GM23248 (cell line): ENCODE results near the gene TBX2. TPM values are rescaled to one million over a fixed set of nuclear protein-coding genes. Genes with fewer than 3 reads are reported as not detected.

ENCODE experiments used
- DNase-seq: peaks from one replicate; pipeline ENCODE4 v3.0.0-alpha.2; 2015
- H2AFZ ChIP-seq: fragments of 200-600 bp; sonication (generic); 2 replicates; pipeline ENCODE4 v1.6.1; 2016; ENCODE audit warnings: antibody characterized with exemption
- H3F3A ChIP-seq: fragments of 200-600 bp; sonication (generic); 2 replicates; pipeline ENCODE4 v1.6.1; 2016; ENCODE audit warnings: mild to moderate bottlenecking, antibody characterized with exemption, mixed run types; ENCODE audit not compliant: insufficient read depth
- H3K27ac ChIP-seq: fragments of 200-600 bp; sonication (generic); 2 replicates; pipeline ENCODE4 v1.5.1; 2016; ENCODE audit warnings: mild to moderate bottlenecking
- H3K27me3 ChIP-seq: fragments of 200-600 bp; sonication (generic); replicated peaks from 2 replicates; pipeline ENCODE4 v1.6.1; 2016; ENCODE audit warnings: mild to moderate bottlenecking; ENCODE audit not compliant: insufficient read depth
- H3K36me3 ChIP-seq: fragments of 200-600 bp; sonication (generic); 2 replicates; pipeline ENCODE4 v1.6.1; 2016; ENCODE audit warnings: low read depth, mild to moderate bottlenecking
- H3K4me1 ChIP-seq: fragments of 200-600 bp; sonication (generic); 2 replicates; pipeline ENCODE4 v1.6.1; 2016; ENCODE audit warnings: mild to moderate bottlenecking; ENCODE audit not compliant: insufficient read depth
- H3K4me2 ChIP-seq: fragments of 200-600 bp; sonication (generic); one replicate; pipeline ENCODE4 v1.6.1; 2016; ENCODE audit warnings: mild to moderate bottlenecking; ENCODE audit not compliant: unreplicated experiment
- H3K4me3 ChIP-seq: fragments of 200-600 bp; sonication (generic); 2 replicates; pipeline ENCODE4 v1.5.1; 2016; ENCODE audit warnings: mild to moderate bottlenecking
- H3K79me2 ChIP-seq: fragments of 200-600 bp; sonication (generic); 2 replicates; pipeline ENCODE4 v1.6.1; 2016; ENCODE audit warnings: mild to moderate bottlenecking; ENCODE audit not compliant: insufficient read depth
- H3K9ac ChIP-seq: fragments of 200-600 bp; sonication (generic); 2 replicates; pipeline ENCODE4 v1.6.1; 2016; ENCODE audit warnings: mild to moderate bottlenecking
- H3K9me2 ChIP-seq: fragments of 200-600 bp; sonication (generic); 2 replicates; pipeline ENCODE4 v1.6.1; 2016; ENCODE audit warnings: mixed run types, mild to moderate bottlenecking, moderate library complexity; ENCODE audit not compliant: insufficient read depth
- H3K9me3 ChIP-seq: fragments of 200-600 bp; sonication (generic); one replicate; pipeline ENCODE4 v1.6.1; 2017; ENCODE audit warnings: low read depth
- H4K20me1 ChIP-seq: fragments of 200-600 bp; sonication (generic); 2 replicates; pipeline ENCODE4 v1.6.0; 2016; ENCODE audit not compliant: insufficient read depth
- EZH2 ChIP-seq: fragments of 200-600 bp; sonication (generic); IDR thresholded peaks from 2 replicates; pipeline ENCODE4 v1.6.1; 2018; ENCODE audit warnings: antibody characterized with exemption, mild to moderate bottlenecking; ENCODE audit not compliant: insufficient read depth, poor library complexity, severe bottlenecking
- EZH2phosphoT487 ChIP-seq: fragments of 200-600 bp; sonication (generic); IDR thresholded peaks from 2 replicates; pipeline ENCODE4 v1.6.1; 2018; ENCODE audit warnings: antibody characterized with exemption, moderate library complexity, mild to moderate bottlenecking, low read depth; ENCODE audit not compliant: insufficient read depth
- WGBS, 2 experiments: methylation state at CpG; one replicate each; pipeline ENCODE4 v1.1.6; 2015 to 2017; ENCODE audit warnings: low lambda C conversion rate in 2 of 2, low coverage in 1 of 2; ENCODE audit errors: missing lambda C conversion rate in 2 of 2; 5-methylcytosine and 5-hydroxymethylcytosine counted together
- in situ Hi-C: fragments of 300-500 bp; cut with MboI; formaldehyde crosslinking; loops from 2 replicates; pipeline ENCODE4 v1.15.0; 2020
- polyA plus RNA-seq: library from polyadenylated mRNA; unstranded; fragments of >200 nt; fragmentation: Nextera tagmentation; extraction: Ambion mirVana; gene quantifications from 2 replicates; pipeline ENCODE4 v1.2.1, GENCODE V29; 2016
- total RNA-seq: library from RNA; depleted of rRNA; stranded (reverse); fragments of >200 nt; shearing (Covaris generic); gene quantifications from 2 replicates; pipeline ENCODE4 v1.2.3, GENCODE V29; 2014

Gene TBX2
- total and polyA plus RNA-seq, 2 experiments from 2014 or later, result 1.7 to 11.1 TPM

GRCh38 chr17:61395409-61395982 lies 4.1 kb upstream of the TBX2 start:
- Histone ChIP-seq H4K20me1 (no peaks in the 10 kb centered on the region), H3K79me2 (peaks cover 16% of the 10 kb centered on the region), H3K9ac (no peak overlapping the region), H3F3A (no peaks in the 10 kb centered on the region), H2AFZ (no peak overlapping the region), H3K4me3 (no peak overlapping the region), H3K4me2 (no peak overlapping the region), H3K27me3 (no peaks in the 10 kb centered on the region), H3K4me1 (no peaks in the 10 kb centered on the region), H3K36me3 (no peaks in the 10 kb centered on the region), H3K9me3 (no peaks in the 10 kb centered on the region), H3K27ac (no peak overlapping the region), H3K9me2 (no peaks in the 10 kb centered on the region)
- no peak for DNase-seq
- in situ Hi-C loops, result loop anchor here (10.0 to 25.0 kb wide), 2 partner anchors 381 to 683 kb away; no protein-coding TSS in a partner anchor
- WGBS, 2 experiments, result 75 to 83% methylated on average over 28 to 37 of the region's 38 CpGs
- TF ChIP-seq EZH2 (no peak), EZH2phosphoT487 (no peak)

DNA sequence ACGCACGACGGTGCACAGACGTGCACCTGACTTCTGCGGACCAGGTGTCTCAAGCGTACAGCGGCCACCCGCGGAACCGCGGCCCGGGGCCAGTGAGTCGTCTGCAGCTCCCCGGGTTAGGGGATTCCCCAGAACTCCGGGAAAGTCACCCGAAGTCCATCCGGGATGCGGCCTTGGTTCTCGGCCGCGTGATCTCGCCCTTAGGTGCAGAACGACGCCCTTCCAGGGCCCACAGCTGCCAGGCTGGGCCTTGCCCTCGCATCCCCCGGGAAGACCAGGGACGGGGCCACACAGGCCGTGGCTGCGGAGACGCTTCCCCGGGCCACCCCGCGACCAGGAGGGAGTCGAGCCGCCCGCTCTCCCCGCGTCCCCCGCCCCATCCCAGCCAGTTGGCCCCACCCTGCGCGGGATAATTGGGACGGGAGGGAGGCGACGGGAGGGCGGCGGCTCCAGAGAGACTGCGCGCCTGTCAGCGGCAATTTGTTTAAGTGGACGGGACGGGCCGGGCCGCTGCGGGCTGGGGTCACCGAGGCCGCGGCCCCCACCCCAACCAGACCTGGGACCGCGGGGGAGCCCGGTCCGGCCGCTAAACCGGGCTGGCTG lies 3.6 kb upstream of the TBX2 start:
- peak overlapping the region; percentile 83 for H3K4me2 ChIP-seq
- no peaks in the 10 kb centered on the region for H3F3A ChIP-seq
- 22 to 35% methylated on average over 28 to 49 of the region's 63 CpGs for WGBS, 2 experiments
- peak overlapping the region; percentile 80; the same call in 1 of the 2 replicates for H2AFZ ChIP-seq
- H4K20me1 ChIP-seq, result no peaks in the 10 kb centered on the region
- no peak overlapping the region for H3K9ac ChIP-seq
- in situ Hi-C loops, result loop anchor here (10.0 to 25.0 kb wide), 2 partner anchors 381 to 684 kb away; no protein-coding TSS in a partner anchor
- no peaks in the 10 kb centered on the region for H3K9me2 ChIP-seq
- H3K9me3 ChIP-seq, result no peaks in the 10 kb centered on the region
- H3K79me2 ChIP-seq, result peaks cover 22% of the 10 kb centered on the region
- H3K4me1 ChIP-seq, result 0 out of 2 replicates have a peak, but pooled peaks cover under 1% of the 10 kb centered on the region
- H3K4me3 ChIP-seq, result no peak overlapping the region
- DNase-seq, result peak; percentile 22
- no peak overlapping the region for H3K27ac ChIP-seq
- H3K27me3 ChIP-seq, result no peaks in the 10 kb centered on the region
- no peak for TF ChIP-seq EZH2phosphoT487
- no peak for TF ChIP-seq EZH2
- no peaks in the 10 kb centered on the region for H3K36me3 ChIP-seq

GRCh38 chr17:61396586-61397085 lies 3.0 kb upstream of the TBX2 start:
- peak overlapping the region; percentile 80 for H2AFZ ChIP-seq
- 0 out of 2 replicates have a peak, but pooled peaks cover 6% of the 10 kb centered on the region for H3K4me1 ChIP-seq
- peaks cover 28% of the 10 kb centered on the region for H3K79me2 ChIP-seq
- H4K20me1 ChIP-seq, result no peaks in the 10 kb centered on the region
- H3K27ac ChIP-seq, result no peak overlapping the region
- no peaks in the 10 kb centered on the region for H3F3A ChIP-seq
- peak; percentile 36 for DNase-seq
- no peak for TF ChIP-seq EZH2phosphoT487
- no peak for TF ChIP-seq EZH2
- H3K4me2 ChIP-seq, result peak overlapping the region; percentile 83
- H3K36me3 ChIP-seq, result no peaks in the 10 kb centered on the region
- peak overlapping the region; percentile 92 for H3K4me3 ChIP-seq
- peak overlapping the region; percentile 50 for H3K9ac ChIP-seq
- no peaks in the 10 kb centered on the region for H3K9me2 ChIP-seq
- no peaks in the 10 kb centered on the region for H3K27me3 ChIP-seq
- no peaks in the 10 kb centered on the region for H3K9me3 ChIP-seq
- in situ Hi-C loops, result loop anchor here (10.0 to 25.0 kb wide), 2 partner anchors 382 to 684 kb away; no protein-coding TSS in a partner anchor
- 20 to 22% methylated on average over 33 to 43 of the region's 46 CpGs for WGBS, 2 experiments

DNA sequence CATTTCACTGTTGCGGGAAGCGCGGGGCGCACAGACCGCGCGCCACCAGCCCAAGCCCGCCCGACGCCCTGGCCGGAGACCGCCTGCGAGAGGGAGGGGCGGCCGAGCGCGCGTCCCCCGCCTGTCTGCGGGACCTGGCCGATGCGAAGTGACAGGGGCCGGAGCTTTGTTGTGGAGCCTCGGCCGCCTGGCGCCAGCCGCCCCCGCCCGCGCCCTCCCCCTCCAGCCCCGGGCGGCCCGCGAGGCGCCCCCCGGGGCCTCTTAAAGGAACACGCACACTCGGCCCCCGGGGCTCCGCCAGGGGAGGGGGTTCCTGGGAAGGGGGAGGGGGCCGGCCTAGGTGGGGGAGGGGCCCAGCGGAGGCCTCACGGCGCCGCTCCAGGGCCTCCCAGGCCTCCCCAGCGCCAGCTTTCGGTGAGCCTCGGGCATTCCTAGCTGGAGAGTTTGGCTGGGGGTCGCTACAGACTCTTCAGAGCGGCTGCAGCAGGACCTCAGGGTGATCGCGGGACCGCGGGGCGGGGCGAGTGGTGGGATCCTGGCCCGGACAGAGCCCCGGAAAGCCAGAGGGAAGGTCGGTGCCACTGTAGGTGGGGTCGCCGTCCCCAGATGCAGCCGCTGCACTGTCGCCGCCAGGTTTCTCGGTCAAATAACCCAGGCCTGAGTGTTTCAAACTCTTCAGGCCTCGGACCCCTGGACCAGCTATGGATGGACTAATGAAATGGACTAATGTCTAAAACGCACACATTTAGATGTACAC lies 2.4 kb upstream of the TBX2 start:
- Histone ChIP-seq H3K4me3 (peak overlapping the region; percentile 92), H3K27ac (no peak overlapping the region), H3K36me3 (no peaks in the 10 kb centered on the region), H3K79me2 (peaks cover 34% of the 10 kb centered on the region), H3F3A (no peaks in the 10 kb centered on the region), H4K20me1 (no peaks in the 10 kb centered on the region), H3K9ac (peak overlapping the region; percentile 50), H3K27me3 (no peaks in the 10 kb centered on the region), H3K4me1 (0 out of 2 replicates have a peak, but pooled peaks cover 10% of the 10 kb centered on the region), H2AFZ (peak overlapping the region; percentile 80), H3K9me3 (no peaks in the 10 kb centered on the region), H3K9me2 (no peaks in the 10 kb centered on the region), H3K4me2 (peak overlapping the region; percentile 83)
- in situ Hi-C loops, result loop anchor here (10.0 to 25.0 kb wide), 2 partner anchors 382 to 685 kb away; no protein-coding TSS in a partner anchor
- peak; percentile 54 for DNase-seq
- WGBS, 2 experiments, result 7 to 9% methylated on average over 31 to 33 of the region's 67 CpGs
- TF ChIP-seq EZH2 (no peak), EZH2phosphoT487 (no peak)
